SJCRH30 (cell line): ENCODE results near the gene DEF6. TPM values are rescaled to one million over a fixed set of nuclear protein-coding genes. Genes with fewer than 3 reads are reported as not detected.

Experiments used
- DNase-seq, 2 experiments: peaks; one replicate each; pipeline ENCODE4 v3.0.0-alpha.2; 2015 to 2020
- H3K27ac ChIP-seq: fragments of 250-450 bp; sonication (Bioruptor Pico); 2 replicates; pipeline ENCODE4 v1.5.1; 2020; ENCODE audit warnings: mild to moderate bottlenecking, moderate library complexity
- H3K27me3 ChIP-seq: fragments of 250-450 bp; sonication (Bioruptor Pico); 2 replicates; pipeline ENCODE4 v1.5.1; 2020; ENCODE audit warnings: mild to moderate bottlenecking, moderate library complexity
- H3K36me3 ChIP-seq: fragments of 250-450 bp; sonication (Bioruptor Pico); 2 replicates; pipeline ENCODE4 v1.5.1; 2020; ENCODE audit warnings: mild to moderate bottlenecking, moderate library complexity
- H3K4me1 ChIP-seq: fragments of 250-450 bp; sonication (Bioruptor Pico); 2 replicates; pipeline ENCODE4 v1.5.1; 2020; ENCODE audit warnings: mild to moderate bottlenecking, moderate library complexity
- H3K4me3 ChIP-seq: fragments of 250-450 bp; sonication (Bioruptor Pico); 2 replicates; pipeline ENCODE4 v1.5.1; 2020; ENCODE audit warnings: mild to moderate bottlenecking, moderate library complexity
- H3K9me3 ChIP-seq: fragments of 250-450 bp; sonication (Bioruptor Pico); replicated peaks from 2 replicates; pipeline ENCODE4 v1.5.1; 2020; ENCODE audit warnings: mild to moderate bottlenecking, moderate library complexity
- total RNA-seq: library from RNA; depleted of rRNA; stranded (reverse); fragments of >200 nt; shearing (Covaris generic); gene quantifications from 2 replicates; pipeline ENCODE4 v1.2.3, GENCODE V29; 2014

Gene DEF6
- total RNA-seq, 1 experiment from 2014 or later, result 0.20 TPM

GRCh38 chr6:35265523-35265922 is 32.1 kb upstream of the DEF6 start:
- H3K27ac ChIP-seq, result no peak overlapping the region
- no peaks in the 10 kb centered on the region for H3K36me3 ChIP-seq
- no peaks in the 10 kb centered on the region for H3K27me3 ChIP-seq
- H3K4me1 ChIP-seq, result no peaks in the 10 kb centered on the region; the same call in 1 of the 2 replicates
- DNase-seq, result no peak
- H3K9me3 ChIP-seq, result no peaks in the 10 kb centered on the region
- H3K4me3 ChIP-seq, result no peak overlapping the region

DNA sequence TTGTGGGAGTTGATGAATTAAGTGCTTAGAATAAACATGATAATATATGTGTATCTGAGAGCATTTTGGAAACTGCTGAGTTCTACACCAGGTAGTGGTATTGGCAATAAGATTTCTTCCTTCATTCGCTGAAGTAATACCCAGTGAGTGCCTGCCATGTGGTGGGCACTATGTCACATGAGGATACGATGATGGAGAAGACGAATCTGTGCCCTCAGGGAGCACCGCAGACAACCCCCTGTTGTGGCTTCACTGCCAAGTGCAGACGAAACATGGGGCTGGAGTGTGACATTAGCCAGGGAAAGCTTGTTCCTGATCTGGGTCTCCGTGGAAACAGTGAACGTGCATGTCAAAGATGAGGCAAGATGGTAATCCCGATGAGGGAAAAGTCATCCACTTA is 30.2 kb upstream of the DEF6 start:
- no peaks in the 10 kb centered on the region for H3K27me3 ChIP-seq
- no peak overlapping the region for H3K4me3 ChIP-seq
- H3K4me1 ChIP-seq, result no peaks in the 10 kb centered on the region

DNA sequence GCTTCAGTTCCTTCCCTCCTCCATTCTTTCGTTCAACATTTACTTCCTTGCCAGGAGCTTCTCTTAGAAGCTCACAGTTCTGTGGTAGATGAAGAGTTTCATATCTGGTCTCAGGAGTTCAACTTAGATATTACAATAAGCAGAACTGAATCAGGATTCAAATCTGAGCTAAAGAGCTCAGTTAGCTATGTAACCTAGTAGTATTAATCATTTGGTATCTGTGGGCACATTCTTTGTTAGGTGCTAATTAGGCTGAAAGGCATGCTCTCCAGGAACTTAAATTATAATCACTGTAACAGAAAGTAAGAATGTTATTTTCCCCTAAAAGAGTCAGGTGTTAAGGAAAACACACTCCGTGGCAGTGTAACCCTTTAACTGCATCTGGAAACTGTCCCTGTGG is 29.7 kb upstream of the DEF6 start:
- Histone ChIP-seq H3K27me3 (no peaks in the 10 kb centered on the region), H3K9me3 (no peaks in the 10 kb centered on the region), H3K4me1 (no peaks in the 10 kb centered on the region), H3K4me3 (no peak overlapping the region), H3K27ac (no peak overlapping the region), H3K36me3 (no peaks in the 10 kb centered on the region)
- no peak for DNase-seq

More for the DNA sequence above, 30.2 kb upstream of the DEF6 start:
- Histone ChIP-seq H3K27ac (no peak overlapping the region), H3K9me3 (no peaks in the 10 kb centered on the region), H3K36me3 (no peaks in the 10 kb centered on the region)
- no peak for DNase-seq

DNA sequence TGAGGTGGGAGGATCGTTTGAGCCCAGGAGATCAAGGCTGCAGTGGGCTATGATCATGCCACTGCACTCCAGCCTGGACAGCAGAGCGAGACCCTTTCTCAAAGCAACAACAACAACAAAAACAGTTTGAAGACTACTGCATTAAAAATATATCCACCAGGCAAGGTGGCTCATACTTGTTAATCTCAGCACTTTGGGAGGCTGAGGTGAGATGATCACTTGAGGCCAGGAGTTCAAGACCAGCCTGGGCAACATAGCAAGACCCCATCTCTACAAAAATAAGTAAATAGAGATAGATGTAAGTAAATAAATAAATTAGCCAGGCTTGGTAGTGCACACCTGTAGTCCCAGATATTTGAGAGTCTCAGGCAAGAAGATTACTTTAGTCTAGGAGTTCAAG is 25.6 kb upstream of the DEF6 start:
- Histone ChIP-seq H3K27me3 (no peaks in the 10 kb centered on the region), H3K4me3 (no peak overlapping the region), H3K36me3 (no peaks in the 10 kb centered on the region), H3K4me1 (no peaks in the 10 kb centered on the region), H3K27ac (no peak overlapping the region), H3K9me3 (no peaks in the 10 kb centered on the region)
- no peak for DNase-seq

- no peaks in the 10 kb centered on the region for H3K36me3 ChIP-seq
- H3K9me3 ChIP-seq, result no peaks in the 10 kb centered on the region
- H3K4me3 ChIP-seq, result no peak overlapping the region
- H3K27ac ChIP-seq, result no peak overlapping the region
- H3K4me1 ChIP-seq, result no peaks in the 10 kb centered on the region
- no peaks in the 10 kb centered on the region for H3K27me3 ChIP-seq
- no peak for DNase-seq
Measured at GRCh38 chr6:35273822-35274559, 23.6 kb upstream of the DEF6 start.

DNA sequence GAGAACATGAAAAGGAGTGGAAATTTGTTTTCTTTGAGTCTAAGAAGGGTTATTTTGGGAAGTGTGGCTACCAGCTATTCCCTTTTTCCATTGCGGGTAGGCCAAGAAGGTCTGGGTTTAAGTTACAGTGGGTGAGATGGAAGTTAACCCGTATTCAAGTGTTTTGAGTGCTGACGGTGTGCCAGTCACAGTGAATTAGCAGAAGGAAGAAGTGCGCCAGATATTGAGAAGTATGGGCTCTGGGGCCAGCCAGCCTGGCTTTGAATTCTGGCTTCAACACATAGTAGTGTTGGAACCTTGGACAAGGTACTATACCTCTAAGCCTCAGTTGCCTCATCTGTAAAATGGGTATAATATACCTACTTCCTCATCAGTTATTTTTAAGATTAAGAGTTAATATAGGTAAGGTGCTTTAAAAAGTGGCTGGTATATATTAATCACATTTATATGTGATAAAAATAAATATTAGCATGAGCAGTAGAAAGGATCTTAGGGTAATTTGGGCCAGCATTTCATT is 21.8 kb upstream of the DEF6 start:
- no peaks in the 10 kb centered on the region for H3K27me3 ChIP-seq
- H3K4me3 ChIP-seq, result no peak overlapping the region
- DNase-seq, result no peak
- no peak overlapping the region for H3K27ac ChIP-seq
- H3K36me3 ChIP-seq, result no peaks in the 10 kb centered on the region
- peaks cover 2% of the 10 kb centered on the region; the same call in 1 of the 2 replicates for H3K4me1 ChIP-seq
- no peaks in the 10 kb centered on the region for H3K9me3 ChIP-seq

DNA sequence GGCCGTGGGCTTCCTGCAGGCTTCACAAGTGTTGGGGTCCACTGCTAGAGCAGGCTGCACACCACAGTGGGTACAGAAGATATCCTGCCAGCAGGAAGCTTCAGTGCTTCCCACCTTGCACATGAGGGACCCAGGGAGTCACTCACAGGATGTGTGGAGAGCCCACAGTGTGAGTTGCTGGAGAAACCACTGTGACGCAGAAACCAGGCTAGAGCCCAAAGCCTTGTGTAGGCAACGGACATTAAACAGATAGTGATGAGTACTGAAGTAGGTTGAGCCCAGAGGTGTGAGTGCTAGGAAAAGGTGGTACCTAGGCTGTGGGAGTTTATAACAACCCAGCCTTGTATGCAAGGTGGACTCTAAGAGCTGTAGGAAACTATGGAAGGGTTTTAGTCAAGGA is 18.9 kb upstream of the DEF6 start:
- H3K4me1 ChIP-seq, result peaks cover 5% of the 10 kb centered on the region; the same call in 1 of the 2 replicates
- H3K36me3 ChIP-seq, result no peaks in the 10 kb centered on the region
- no peaks in the 10 kb centered on the region for H3K27me3 ChIP-seq
- no peak for DNase-seq
- no peak overlapping the region for H3K27ac ChIP-seq
- no peaks in the 10 kb centered on the region for H3K9me3 ChIP-seq
- no peak overlapping the region for H3K4me3 ChIP-seq

DNA sequence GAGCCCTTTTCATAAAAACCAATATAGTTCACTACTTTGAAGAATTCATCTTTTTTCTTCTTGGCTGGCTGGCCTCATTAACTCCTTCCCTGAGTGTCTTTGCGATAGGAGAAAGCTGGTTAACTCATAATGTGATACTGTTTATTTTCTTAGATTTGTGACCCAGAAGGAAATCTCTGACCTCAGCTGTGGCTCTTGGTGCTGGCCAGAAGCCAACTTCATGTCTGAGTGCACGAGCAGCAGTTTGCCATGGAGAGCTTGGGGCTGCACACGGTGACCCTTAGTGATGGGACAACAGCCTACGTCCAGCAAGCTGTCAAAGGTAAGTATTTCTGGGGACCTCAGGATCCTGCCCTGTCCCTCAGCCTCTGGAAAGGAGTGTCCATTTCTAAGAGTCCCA is 16.7 kb upstream of the DEF6 start:
- H3K27me3 ChIP-seq, result no peaks in the 10 kb centered on the region
- no peaks in the 10 kb centered on the region for H3K9me3 ChIP-seq
- H3K4me3 ChIP-seq, result no peak overlapping the region
- H3K4me1 ChIP-seq, result peaks cover 5% of the 10 kb centered on the region; the same call in 1 of the 2 replicates
- H3K27ac ChIP-seq, result no peak overlapping the region
- H3K36me3 ChIP-seq, result no peaks in the 10 kb centered on the region
- peak; percentile 50 to 57 for DNase-seq

DNA sequence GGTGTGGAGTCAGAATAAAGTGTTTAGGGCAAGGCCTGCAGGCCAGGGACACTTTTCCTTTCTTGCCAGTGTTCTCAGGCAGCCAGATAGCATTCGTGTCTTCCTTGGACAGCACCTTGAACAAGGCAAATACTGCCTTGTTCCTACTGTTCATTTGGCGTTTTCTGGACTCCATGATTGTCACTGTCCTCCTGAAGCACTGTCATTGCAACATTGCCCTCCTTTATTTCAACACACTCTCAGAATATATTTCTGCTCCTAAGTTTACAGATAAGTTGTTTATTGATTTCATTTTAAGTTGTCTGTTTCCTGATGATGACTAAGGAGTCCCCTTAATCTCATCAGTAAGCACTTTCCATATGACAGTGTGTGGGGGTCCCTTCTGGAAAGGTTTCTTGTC is 15.1 kb upstream of the DEF6 start:
- Histone ChIP-seq H3K27me3 (no peaks in the 10 kb centered on the region), H3K4me1 (peaks cover 13% of the 10 kb centered on the region), H3K9me3 (no peaks in the 10 kb centered on the region), H3K4me3 (no peak overlapping the region), H3K36me3 (no peaks in the 10 kb centered on the region), H3K27ac (no peak overlapping the region)
- no peak for DNase-seq

GRCh38 chr6:35283361-35283760 is 14.3 kb upstream of the DEF6 start:
- no peak for DNase-seq
- peaks cover 22% of the 10 kb centered on the region for H3K4me1 ChIP-seq
- no peak overlapping the region for H3K4me3 ChIP-seq
- H3K36me3 ChIP-seq, result no peaks in the 10 kb centered on the region
- no peaks in the 10 kb centered on the region for H3K9me3 ChIP-seq
- H3K27me3 ChIP-seq, result no peaks in the 10 kb centered on the region
- H3K27ac ChIP-seq, result no peak overlapping the region

DNA sequence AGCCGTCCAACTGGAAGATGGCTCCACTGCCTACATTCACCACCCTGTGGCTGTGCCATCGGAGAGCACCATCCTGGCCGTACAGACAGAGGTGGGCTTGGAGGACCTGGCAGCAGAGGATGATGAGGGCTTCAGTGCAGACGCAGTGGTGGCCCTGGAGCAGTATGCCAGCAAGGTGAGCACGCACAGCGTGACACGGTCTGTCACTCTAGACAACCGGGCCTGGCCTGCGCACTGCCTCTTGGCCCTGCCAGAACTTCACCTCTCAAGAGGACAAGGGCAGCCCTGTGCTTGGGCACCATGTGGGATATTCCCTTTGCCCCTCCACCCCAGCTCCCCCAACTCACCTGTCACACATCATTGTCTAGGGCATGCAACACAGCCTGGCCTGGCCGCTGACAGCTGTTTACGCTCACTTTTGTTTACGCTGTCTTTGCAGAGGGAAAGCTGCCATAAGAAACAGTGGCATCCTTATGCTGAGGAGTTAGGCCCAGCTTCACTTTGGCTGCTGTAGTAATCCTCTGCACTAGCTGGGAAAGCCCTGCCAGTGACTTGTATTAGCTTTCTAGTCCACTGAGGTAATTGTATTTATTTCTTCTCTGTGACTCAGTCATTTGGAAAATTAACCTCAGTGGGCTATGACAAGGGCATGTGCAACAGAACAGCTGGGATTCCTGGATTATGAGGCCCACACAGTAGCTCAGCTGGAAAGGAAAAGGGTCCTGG is 9.8 kb upstream of the DEF6 start:
- Histone ChIP-seq H3K9me3 (no peaks in the 10 kb centered on the region), H3K27ac (peak overlapping the region; percentile 40), H3K36me3 (no peaks in the 10 kb centered on the region), H3K4me3 (no peak overlapping the region), H3K27me3 (no peaks in the 10 kb centered on the region), H3K4me1 (peaks cover 20% of the 10 kb centered on the region)
- DNase-seq, result peak; percentile 63 to 76

DNA sequence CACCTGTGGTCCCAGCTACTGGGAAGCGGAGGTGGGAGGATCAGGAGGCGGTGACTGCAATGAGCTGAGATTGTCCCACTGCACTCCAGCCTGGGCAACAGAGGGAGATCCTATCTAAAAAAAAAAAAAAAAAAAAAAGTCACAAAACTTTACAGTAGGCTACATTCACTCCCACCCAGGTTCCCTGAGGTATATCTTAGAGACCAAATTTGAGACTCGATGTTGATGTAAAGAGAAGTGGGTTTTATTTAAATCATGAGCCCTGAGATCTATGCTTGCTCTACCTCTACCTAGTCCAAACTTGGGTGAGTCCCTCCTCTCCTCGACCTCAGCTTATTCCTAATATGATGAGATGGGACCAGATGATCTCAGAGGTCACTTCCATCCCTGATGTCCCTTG is 8.8 kb upstream of the DEF6 start:
- Histone ChIP-seq H3K27ac (peak overlapping the region; percentile 40; the same call in 1 of the 2 replicates), H3K4me3 (no peak overlapping the region), H3K9me3 (no peaks in the 10 kb centered on the region), H3K27me3 (no peaks in the 10 kb centered on the region), H3K4me1 (peaks cover 20% of the 10 kb centered on the region), H3K36me3 (no peaks in the 10 kb centered on the region)
- no peak for DNase-seq

DNA sequence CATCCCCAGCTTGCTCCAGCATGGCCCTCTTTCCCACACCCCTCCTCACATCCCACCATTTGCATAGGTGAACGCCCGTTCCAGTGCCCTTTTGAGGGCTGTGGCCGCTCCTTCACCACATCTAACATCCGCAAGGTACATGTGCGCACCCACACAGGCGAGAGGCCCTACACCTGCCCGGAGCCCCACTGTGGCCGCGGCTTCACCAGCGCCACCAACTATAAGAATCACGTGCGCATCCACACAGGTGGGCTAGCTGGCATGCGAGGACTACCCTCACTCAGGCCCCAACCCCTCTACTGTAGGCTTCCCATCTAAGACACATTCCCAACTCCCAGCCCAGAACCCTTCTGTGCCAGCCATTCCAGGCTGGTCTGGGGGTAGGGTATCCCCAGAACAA is 6.1 kb upstream of the DEF6 start:
- H3K4me3 ChIP-seq, result no peak overlapping the region
- no peaks in the 10 kb centered on the region for H3K9me3 ChIP-seq
- no peak overlapping the region for H3K27ac ChIP-seq
- no peak for DNase-seq
- no peaks in the 10 kb centered on the region for H3K27me3 ChIP-seq
- no peaks in the 10 kb centered on the region for H3K36me3 ChIP-seq
- peaks cover 20% of the 10 kb centered on the region for H3K4me1 ChIP-seq

- no peaks in the 10 kb centered on the region for H3K36me3 ChIP-seq
Measured at GRCh38 chr6:35292494-35292893, 5.1 kb upstream of the DEF6 start.

DNA sequence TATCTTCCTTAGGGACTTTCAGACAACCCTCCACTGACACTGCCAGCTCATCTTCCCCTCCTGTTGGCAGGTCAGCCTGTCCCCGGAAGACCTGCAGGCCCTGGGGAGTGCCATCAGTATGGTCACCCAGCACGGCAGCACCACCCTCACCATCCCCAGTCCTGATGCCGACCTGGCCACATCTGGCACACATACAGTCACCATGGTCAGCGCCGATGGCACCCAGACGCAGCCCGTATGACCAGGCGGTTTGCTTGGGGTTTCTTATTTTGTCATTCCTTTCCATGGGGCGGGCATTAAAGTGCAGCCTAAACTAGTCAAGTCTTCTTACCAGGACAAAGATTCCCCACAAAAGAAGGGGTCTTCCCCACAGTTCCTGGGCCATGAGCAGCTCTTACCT is 3.9 kb upstream of the DEF6 start:
- DNase-seq, result no peak
- H3K36me3 ChIP-seq, result no peaks in the 10 kb centered on the region
- H3K4me1 ChIP-seq, result peaks cover 9% of the 10 kb centered on the region
- no peaks in the 10 kb centered on the region for H3K27me3 ChIP-seq
- no peak overlapping the region for H3K27ac ChIP-seq
- H3K4me3 ChIP-seq, result no peak overlapping the region
- no peaks in the 10 kb centered on the region for H3K9me3 ChIP-seq

More at GRCh38 chr6:35292494-35292893, 5.1 kb upstream of the DEF6 start:
- DNase-seq, result no peak
- no peak overlapping the region for H3K4me3 ChIP-seq
- peaks cover 16% of the 10 kb centered on the region for H3K4me1 ChIP-seq
- no peaks in the 10 kb centered on the region for H3K27me3 ChIP-seq
- no peak overlapping the region for H3K27ac ChIP-seq
- H3K9me3 ChIP-seq, result no peaks in the 10 kb centered on the region
